Stimulated activated CD4-positive, alpha-beta T cell treated with anti-CD3 and anti-CD28 coated beads, Interleukin-12 subunit alpha, Interleukin-12 subunit beta, amount 100 ng/mL, for 48 hours (primary cell): ENCODE data around the gene STX10.
A peak's percentile ranks its signal among the peaks of the same experiment; 100 is the strongest.

Experiments
- DNase-seq, 3 donors: peaks; one replicate each; pipeline ENCODE4 v3.0.0-alpha.2; 2020; ENCODE audit warnings: low read depth in 2 of 3, low spot score in 1 of 3

Gene STX10

GRCh38 chr19:13121551-13122274 is 28.5 kb downstream of the STX10 start:
- DNase-seq, result no peak

GRCh38 chr19:13120817-13121216 is 29.4 kb downstream of the STX10 start:
- DNase-seq, result no peak

- no peak for DNase-seq
Measured at GRCh38 chr19:13120031-13120430, 30.1 kb downstream of the STX10 start.

- no peak for DNase-seq
Measured at GRCh38 chr19:13119627-13120026, 30.5 kb downstream of the STX10 start.

GRCh38 chr19:13118424-13119193 is 31.6 kb downstream of the STX10 start:
- no peak for DNase-seq

- peak; percentile 81 to 90 (median 85) for DNase-seq
Measured at GRCh38 chr19:13117772-13118423, 32.3 kb downstream of the STX10 start, which contains the start of gene NACC1. NACC1 (plus strand) TSS chr19:13118264; CDS start chr19:13135208, 16,944 bp downstream.

GRCh38 chr19:13117176-13117771 is 32.9 kb downstream of the STX10 start:
- DNase-seq, result no peak

- peak; percentile 89 to 93 (median 91) for DNase-seq
Measured at GRCh38 chr19:13116282-13117175, 33.6 kb downstream of the STX10 start, which contains the start of gene TRMT1. TRMT1 (minus strand) TSS chr19:13116740; CDS start chr19:13116399, 341 bp downstream.

- no peak for DNase-seq
Measured at GRCh38 chr19:13115936-13116281, 34.3 kb downstream of the STX10 start.

- DNase-seq, result no peak
Measured at GRCh38 chr19:13112555-13112954, 37.6 kb downstream of the STX10 start.

GRCh38 chr19:13110099-13110610 is 40.0 kb downstream of the STX10 start:
- DNase-seq, result no peak

GRCh38 chr19:13109361-13110098 is 40.6 kb downstream of the STX10 start:
- no peak for DNase-seq

- no peak for DNase-seq
Measured at GRCh38 chr19:13104848-13105711, 45.1 kb downstream of the STX10 start.

- peak in 2 of 3 donors; percentile 38 to 54 for DNase-seq
Measured at GRCh38 chr19:13104360-13104847, 45.8 kb downstream of the STX10 start.

- DNase-seq, result no peak
Measured at GRCh38 chr19:13103581-13104359, 46.4 kb downstream of the STX10 start.

- DNase-seq, result no peak
Measured at GRCh38 chr19:13102666-13103580, 47.3 kb downstream of the STX10 start, which contains the start of gene LYL1. LYL1 (minus strand) TSS chr19:13102858; CDS start chr19:13101171, 1,687 bp downstream.

GRCh38 chr19:13102416-13102665 is 47.8 kb downstream of the STX10 start:
- no peak for DNase-seq
